ENCODE measurements around the gene CDK16.

The CDK16 gene

GRCh38 chrX:47228550-47229270 lies 10.2 kb downstream of the CDK16 start:
- no peak for DNase-seq

DNA sequence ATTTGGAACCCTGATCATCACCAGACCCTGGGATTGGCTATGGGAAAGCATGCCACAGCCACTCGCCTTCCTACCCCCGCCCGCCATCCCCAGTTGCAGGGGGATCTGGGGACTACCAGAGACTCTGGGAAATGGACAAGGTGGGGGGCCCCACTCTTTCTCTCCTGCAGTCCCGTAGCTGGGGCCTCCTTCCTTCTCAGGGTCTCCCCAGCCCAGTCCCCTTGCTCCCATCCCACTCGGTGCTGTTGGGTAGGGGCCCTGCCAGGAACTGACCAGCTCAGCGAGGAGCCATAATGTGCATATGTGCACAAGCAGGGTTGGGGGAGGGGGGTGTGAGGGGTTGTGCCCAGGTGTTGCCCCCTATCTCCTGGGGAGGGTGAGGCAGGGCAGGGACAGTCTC lies 10.9 kb downstream of the CDK16 start:
- no peak for DNase-seq

DNA sequence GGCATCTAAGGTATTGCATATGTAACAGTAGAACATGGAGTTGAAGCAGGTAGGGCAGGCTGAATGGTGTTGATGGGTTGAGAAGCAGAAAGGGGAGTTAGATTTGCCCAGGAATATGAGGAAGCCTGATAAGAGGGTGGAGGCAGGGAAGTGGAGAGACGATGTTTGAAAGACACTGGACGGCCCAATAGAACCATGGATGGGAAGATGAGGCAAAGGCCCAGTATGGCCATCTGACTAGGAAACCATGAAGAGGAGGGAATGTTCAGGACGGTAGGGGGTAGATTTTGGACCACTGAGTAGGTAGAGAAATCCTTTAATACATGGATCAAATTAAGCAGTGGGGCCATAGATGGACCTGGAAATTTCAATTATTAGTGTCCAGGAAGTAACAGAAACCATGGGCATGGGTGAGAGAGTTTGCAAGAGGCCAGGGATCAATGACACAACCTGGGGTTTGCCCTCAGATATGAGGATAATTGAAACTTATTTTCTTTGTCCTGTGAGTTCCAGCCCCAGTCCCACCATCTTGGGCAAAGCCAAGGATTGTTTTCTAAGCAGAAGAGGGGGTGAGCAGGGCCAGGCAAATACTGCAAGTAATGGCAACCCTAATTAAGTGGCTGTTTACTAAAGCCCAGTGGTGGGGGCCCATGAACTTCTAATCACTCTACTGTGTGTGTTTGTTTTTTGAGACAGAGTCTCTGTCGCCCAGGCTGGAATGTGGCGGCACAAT lies 11.8 kb downstream of the CDK16 start:
- DNase-seq = no peak

- no peak for DNase-seq
Observed at GRCh38 chrX:47231167-47231566, 12.7 kb downstream of the CDK16 start.

DNA sequence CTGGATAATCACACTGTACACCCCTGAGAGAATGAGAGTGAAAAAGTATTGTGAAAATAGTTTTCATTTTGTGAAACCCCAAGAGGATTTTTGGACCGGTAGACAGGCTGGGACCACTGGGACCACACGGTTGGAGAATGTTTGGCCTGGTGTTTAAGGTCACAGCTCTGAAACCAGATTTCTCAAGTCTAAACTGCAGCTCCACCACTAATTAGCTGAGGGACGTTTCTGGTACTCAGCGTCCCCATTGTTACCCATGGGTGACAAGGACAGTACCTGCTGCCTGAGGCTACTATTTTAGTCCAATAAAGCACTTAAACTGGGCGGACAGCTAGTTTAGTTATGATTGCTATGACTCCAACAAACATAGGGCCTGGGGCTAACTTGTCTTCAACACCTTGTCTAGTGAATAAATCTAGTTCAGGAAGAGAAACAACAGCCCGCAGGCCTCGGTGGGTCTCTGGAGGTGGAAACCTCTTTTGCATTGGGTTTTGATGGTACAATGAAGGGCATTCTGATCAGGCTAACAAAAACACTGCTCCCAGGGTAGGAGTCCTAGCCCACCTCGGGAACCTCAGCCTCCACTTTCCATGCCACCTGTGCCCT lies 13.8 kb downstream of the CDK16 start:
- DNase-seq = no peak

DNA sequence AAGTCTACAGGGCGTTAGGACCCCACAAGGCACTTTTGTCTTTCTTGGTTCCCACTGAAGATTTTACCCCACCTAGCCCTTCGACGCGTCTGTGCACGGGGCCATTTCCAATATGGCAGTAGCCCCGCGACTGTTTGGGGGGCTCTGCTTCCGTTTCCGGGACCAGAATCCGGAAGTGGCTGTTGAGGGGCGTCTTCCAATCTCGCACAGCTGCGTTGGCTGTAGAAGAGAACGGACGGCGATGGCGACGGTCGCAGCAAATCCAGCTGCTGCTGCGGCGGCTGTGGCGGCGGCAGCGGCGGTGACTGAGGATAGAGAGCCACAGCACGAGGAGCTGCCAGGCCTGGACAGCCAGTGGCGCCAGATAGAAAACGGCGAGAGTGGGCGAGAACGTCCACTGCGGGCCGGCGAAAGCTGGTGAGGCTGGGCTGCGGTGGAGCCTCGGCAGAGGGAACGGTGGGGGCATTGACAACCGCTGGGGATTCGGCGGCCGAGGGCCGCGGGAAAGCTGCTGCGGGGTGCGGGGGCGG lies 14.4 kb downstream of the CDK16 start, which contains the start of gene USP11:
Gene USP11 (plus strand): TSS at position 207 of the 530 bp plus-strand sequence. CDS start 35 bp downstream, at position 242.
- no peak for DNase-seq

- DNase-seq = peak; percentile 99
Observed at GRCh38 chrX:47233333-47234113, 15.0 kb downstream of the CDK16 start.

DNA sequence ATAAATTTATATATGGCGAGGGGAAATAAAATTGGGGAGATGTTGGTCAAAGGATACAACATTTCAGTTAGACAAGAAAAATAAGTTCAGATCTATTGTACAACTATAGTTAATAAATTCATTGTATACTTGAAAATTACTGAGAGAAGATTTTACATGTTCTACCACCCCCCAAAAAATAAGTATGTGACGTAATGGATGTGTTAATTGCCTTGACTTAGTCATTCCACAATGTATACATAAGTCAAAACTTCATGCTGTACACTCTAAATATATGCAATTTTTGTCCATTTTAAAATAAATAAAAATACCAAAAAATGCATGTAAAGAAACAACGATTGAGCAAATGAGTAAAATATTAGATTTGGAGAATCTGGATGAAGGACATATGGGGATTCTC lies 16.1 kb downstream of the CDK16 start:
- no peak for DNase-seq

DNA sequence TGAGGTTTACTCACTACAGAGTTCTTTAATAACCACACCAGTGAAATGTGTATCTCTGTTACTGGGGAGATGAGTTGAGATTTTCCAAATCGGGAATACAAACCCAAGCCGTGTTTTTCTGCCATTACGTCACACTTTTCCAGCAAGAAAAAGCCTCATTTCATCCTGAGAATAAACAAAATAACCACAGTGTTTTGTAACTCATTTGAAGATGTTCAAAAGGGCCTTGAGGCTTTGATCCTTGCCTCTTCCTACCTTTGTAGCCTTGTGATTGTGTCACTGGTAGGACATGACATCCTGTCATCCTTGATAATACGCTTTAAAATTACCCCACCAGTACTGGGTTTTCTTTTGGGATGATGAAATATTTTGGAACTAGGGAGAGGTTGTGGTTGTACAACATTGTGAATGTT lies 17.2 kb downstream of the CDK16 start:
- DNase-seq = no peak

GRCh38 chrX:47239199-47239598 lies 20.7 kb downstream of the CDK16 start:
- no peak for DNase-seq

GRCh38 chrX:47239898-47240545 lies 21.5 kb downstream of the CDK16 start:
- DNase-seq = no peak

- DNase-seq = no peak
Observed at GRCh38 chrX:47240619-47241018, 22.1 kb downstream of the CDK16 start.

DNA sequence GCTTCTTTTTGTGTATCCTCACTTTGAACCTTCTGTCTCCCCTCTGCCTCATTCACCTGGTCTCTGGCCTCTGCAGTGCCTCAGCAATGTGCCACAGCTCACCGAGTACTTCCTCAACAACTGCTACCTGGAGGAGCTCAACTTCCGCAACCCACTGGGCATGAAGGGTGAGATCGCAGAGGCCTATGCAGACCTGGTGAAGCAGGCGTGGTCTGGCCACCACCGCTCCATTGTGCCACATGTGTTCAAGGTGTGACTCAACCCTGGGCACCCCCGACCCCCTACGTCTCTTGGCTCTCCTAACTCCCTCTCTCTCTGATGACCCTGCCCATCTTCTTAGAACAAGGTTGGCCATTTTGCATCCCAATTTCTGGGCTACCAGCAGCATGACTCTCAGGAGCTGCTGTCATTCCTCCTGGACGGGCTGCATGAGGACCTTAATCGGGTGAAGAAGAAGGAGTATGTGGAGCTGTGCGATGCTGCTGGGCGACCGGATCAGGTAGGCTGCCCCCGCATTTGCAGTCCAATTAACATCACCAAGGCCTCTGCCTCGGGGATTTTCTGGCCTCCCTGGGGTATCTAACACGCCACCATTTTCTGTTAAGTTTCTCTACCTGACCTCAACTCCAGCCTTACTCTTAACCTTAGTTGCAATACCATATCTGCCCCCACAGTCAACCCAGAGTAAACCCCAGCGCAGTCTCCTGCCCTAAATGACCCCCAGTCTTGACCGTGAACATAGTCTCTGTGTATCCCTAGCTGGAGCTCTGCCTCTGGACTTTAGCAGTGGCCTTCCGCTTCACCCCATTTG lies 22.9 kb downstream of the CDK16 start:
- DNase-seq = no peak

- no peak for DNase-seq
Observed at GRCh38 chrX:47242321-47242720, 23.8 kb downstream of the CDK16 start.

- no peak for DNase-seq
Observed at GRCh38 chrX:47243351-47243750, 24.9 kb downstream of the CDK16 start.

DNA sequence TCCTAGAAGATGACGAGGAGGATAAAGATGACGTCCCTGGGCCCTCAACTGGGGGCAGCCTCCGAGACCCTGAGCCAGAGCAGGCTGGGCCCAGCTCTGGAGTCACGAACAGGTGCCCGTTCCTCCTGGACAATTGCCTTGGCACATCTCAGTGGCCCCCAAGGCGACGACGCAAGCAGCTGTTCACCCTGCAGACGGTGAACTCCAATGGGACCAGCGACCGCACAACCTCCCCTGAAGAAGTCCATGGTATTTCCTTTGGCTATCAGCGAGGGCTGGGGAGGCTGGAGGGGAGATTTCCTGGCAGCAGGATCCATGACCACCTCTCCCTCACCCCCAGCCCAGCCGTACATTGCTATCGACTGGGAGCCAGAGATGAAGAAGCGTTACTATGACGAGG lies 26.2 kb downstream of the CDK16 start:
- DNase-seq = no peak

GRCh38 chrX:47245156-47245555 lies 26.7 kb downstream of the CDK16 start:
- DNase-seq = no peak

- DNase-seq = no peak
Observed at GRCh38 chrX:47247206-47247998, 28.9 kb downstream of the CDK16 start.

DNA sequence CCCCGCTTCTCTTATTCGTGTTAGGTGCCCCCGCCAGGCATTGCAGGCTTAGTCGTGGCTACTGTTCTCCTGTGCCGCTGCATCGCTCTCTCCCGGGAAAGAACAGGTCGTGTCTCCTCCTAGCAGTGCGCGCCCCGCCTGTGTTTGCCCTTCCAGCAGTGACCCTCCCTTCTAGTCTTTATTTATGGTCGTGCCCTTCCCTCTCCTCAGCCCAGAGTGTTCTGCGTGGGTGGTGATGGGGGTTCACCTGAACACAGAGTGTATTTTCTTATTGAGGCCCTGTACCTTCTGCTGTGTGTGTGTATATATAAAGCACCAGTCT lies 29.5 kb downstream of the CDK16 start:
- DNase-seq = no peak

GRCh38 chrX:47248576-47248975 lies 30.1 kb downstream of the CDK16 start:
- no peak for DNase-seq

DNA sequence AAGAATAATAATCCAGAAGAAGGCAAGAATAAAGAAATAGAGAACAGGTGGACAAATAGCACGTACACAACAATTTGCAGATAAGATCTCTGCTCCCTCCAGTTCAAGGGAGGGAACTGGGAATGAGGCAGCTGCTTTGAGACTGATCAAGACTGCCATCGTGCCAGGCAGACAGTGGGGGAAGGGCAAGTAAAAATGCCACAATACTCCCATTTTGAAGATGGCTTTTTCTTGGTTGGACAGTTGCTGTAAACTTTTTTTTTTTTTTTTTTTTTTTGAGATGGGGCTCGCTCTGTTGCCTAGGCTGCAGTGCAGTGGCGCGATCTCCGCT lies 31.5 kb downstream of the CDK16 start:
- no peak for DNase-seq

All from NCI-H2107 (cell line).